ENCODE measurements around the gene CCDC182. TPM values are rescaled to one million over a fixed set of nuclear protein-coding genes. Genes with fewer than 3 reads are reported as not detected.

The CCDC182 gene
- total and polyA plus RNA-seq, 2 experiments from 2014 or later, result not detected

GRCh38 chr17:57713140-57713539, 32.0 kb downstream of the CCDC182 start:
- no peak overlapping the region for H3K9ac ChIP-seq
- no peak overlapping the region for H3K4me2 ChIP-seq (ENCODE audit: unreplicated experiment)
- no peaks in the 10 kb centered on the region for H3K4me1 ChIP-seq (ENCODE audit: insufficient read depth)
- H3K9me2 ChIP-seq (ENCODE audit: insufficient read depth), result no peaks in the 10 kb centered on the region
- H3K27ac ChIP-seq, result no peak overlapping the region
- H3K27me3 ChIP-seq (replicated peaks; ENCODE audit: insufficient read depth), result peaks cover 47% of the 10 kb centered on the region
- H3F3A ChIP-seq (ENCODE audit: insufficient read depth), result no peaks in the 10 kb centered on the region
- H3K9me3 ChIP-seq (ENCODE audit: low read depth), result no peaks in the 10 kb centered on the region
- no peaks in the 10 kb centered on the region for H3K79me2 ChIP-seq (ENCODE audit: insufficient read depth)
- in situ Hi-C loops (cut with MboI), result no loop called here
- TF ChIP-seq EZH2phosphoT487 (IDR thresholded peaks at IDR 0.05; ENCODE audit: insufficient read depth, low read depth), result no peak
- TF ChIP-seq EZH2 (IDR thresholded peaks at IDR 0.05; ENCODE audit: insufficient read depth, poor library complexity, severe bottlenecking), result no peak
- 64 to 68% methylated on average over 7 of the region's 7 CpGs for WGBS, 2 experiments (ENCODE audit: low coverage in 1 of 2, low lambda C conversion rate in 2 of 2, missing lambda C conversion rate in 2 of 2)
- H2AFZ ChIP-seq, result no peak overlapping the region
- H3K36me3 ChIP-seq (ENCODE audit: low read depth), result no peaks in the 10 kb centered on the region
- no peak overlapping the region for H3K4me3 ChIP-seq
- no peaks in the 10 kb centered on the region for H4K20me1 ChIP-seq (ENCODE audit: insufficient read depth)
- no peak for DNase-seq

DNA sequence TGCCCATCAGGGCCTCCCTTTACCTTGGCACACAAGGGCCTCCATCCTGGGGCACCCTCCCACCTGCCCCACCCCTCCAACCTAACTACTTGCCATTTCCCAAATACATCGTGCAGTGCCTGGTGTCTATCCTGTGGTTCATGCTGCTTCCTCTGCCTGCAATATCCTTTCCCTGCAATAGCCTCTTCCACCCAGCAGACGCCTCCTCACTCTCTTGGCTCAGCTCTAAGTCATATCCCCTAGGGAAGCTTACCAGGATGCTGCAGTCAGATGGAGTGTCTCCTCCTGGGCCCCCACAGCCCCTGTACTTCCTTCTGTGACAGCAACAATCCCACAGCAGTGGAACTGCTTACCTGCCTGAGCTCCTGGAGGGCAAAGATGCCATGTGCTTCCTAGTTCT, 36.7 kb downstream of the CCDC182 start:
- DNase-seq, result peak; percentile 39
- Histone ChIP-seq H3K9ac (no peak overlapping the region), H3K4me1 (ENCODE audit: insufficient read depth) (no peaks in the 10 kb centered on the region), H3K9me2 (ENCODE audit: insufficient read depth) (no peaks in the 10 kb centered on the region), H3K36me3 (ENCODE audit: low read depth) (no peaks in the 10 kb centered on the region), H3K4me3 (no peak overlapping the region), H3K27me3 (replicated peaks; ENCODE audit: insufficient read depth) (peaks cover 35% of the 10 kb centered on the region), H3F3A (ENCODE audit: insufficient read depth) (no peaks in the 10 kb centered on the region), H3K4me2 (ENCODE audit: unreplicated experiment) (no peak overlapping the region), H2AFZ (no peak overlapping the region), H3K27ac (no peak overlapping the region), H4K20me1 (ENCODE audit: insufficient read depth) (no peaks in the 10 kb centered on the region), H3K79me2 (ENCODE audit: insufficient read depth) (no peaks in the 10 kb centered on the region), H3K9me3 (ENCODE audit: low read depth) (no peaks in the 10 kb centered on the region)
- WGBS, 2 experiments (ENCODE audit: low coverage in 1 of 2, low lambda C conversion rate in 2 of 2, missing lambda C conversion rate in 2 of 2), result 28 to 35% methylated on average over 2 of the region's 2 CpGs
- in situ Hi-C loops (cut with MboI), result no loop called here
- TF ChIP-seq EZH2phosphoT487 (IDR thresholded peaks at IDR 0.05; ENCODE audit: insufficient read depth, low read depth) (no peak), EZH2 (IDR thresholded peaks at IDR 0.05; ENCODE audit: insufficient read depth, poor library complexity, severe bottlenecking) (no peak)

DNA sequence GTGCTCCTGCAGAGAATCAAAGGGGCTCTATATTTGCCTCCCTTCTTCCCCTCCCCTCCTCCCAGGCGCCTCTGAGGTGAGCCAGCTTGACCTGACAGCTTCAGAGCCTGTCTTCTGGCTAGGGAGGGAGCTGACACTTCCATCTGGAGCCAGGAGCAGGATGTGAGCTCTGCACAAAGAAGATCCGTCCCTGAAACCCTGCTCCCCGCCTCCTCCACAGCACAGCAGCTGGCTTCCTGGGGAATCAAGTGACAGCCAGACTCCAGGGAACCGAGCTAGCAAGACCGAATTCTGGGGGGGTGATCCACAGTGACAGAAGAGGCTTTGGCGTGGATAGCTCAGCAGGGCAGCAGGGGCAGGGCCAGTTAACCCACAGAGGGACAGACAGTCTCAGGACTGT, 37.2 kb downstream of the CCDC182 start:
- H3K4me1 ChIP-seq (ENCODE audit: insufficient read depth), result no peaks in the 10 kb centered on the region
- no peaks in the 10 kb centered on the region for H3K9me2 ChIP-seq (ENCODE audit: insufficient read depth)
- in situ Hi-C loops (cut with MboI), result no loop called here
- peaks cover 31% of the 10 kb centered on the region for H3K27me3 ChIP-seq (replicated peaks; ENCODE audit: insufficient read depth)
- H3F3A ChIP-seq (ENCODE audit: insufficient read depth), result no peaks in the 10 kb centered on the region
- no peak overlapping the region for H3K4me3 ChIP-seq
- H4K20me1 ChIP-seq (ENCODE audit: insufficient read depth), result no peaks in the 10 kb centered on the region
- H3K4me2 ChIP-seq (ENCODE audit: unreplicated experiment), result no peak overlapping the region
- no peak overlapping the region for H3K27ac ChIP-seq
- H3K9me3 ChIP-seq (ENCODE audit: low read depth), result no peaks in the 10 kb centered on the region
- H3K9ac ChIP-seq, result no peak overlapping the region
- H2AFZ ChIP-seq, result no peak overlapping the region
- DNase-seq, result peak; percentile 15
- H3K79me2 ChIP-seq (ENCODE audit: insufficient read depth), result no peaks in the 10 kb centered on the region
- TF ChIP-seq EZH2 (IDR thresholded peaks at IDR 0.05; ENCODE audit: insufficient read depth, poor library complexity, severe bottlenecking) (no peak), EZH2phosphoT487 (IDR thresholded peaks at IDR 0.05; ENCODE audit: insufficient read depth, low read depth) (no peak)
- 0 to 1% methylated on average over 6 of the region's 6 CpGs for WGBS, 2 experiments (ENCODE audit: low coverage in 1 of 2, low lambda C conversion rate in 2 of 2, missing lambda C conversion rate in 2 of 2)
- H3K36me3 ChIP-seq (ENCODE audit: low read depth), result no peaks in the 10 kb centered on the region

- DNase-seq, result no peak
These were observed 38.3 kb downstream of the CCDC182 start for GRCh38 chr17:57706761-57707160.

More at GRCh38 chr17:57706761-57707160, 38.3 kb downstream of the CCDC182 start:
- Histone ChIP-seq H3K79me2 (ENCODE audit: insufficient read depth) (no peaks in the 10 kb centered on the region), H3K9me3 (ENCODE audit: low read depth) (no peaks in the 10 kb centered on the region), H3K4me2 (ENCODE audit: unreplicated experiment) (no peak overlapping the region), H3K36me3 (ENCODE audit: low read depth) (no peaks in the 10 kb centered on the region), H3K9ac (no peak overlapping the region), H3K27me3 (replicated peaks; ENCODE audit: insufficient read depth) (peaks cover 19% of the 10 kb centered on the region), H3K9me2 (ENCODE audit: insufficient read depth) (no peaks in the 10 kb centered on the region), H3K4me3 (no peak overlapping the region), H3K27ac (no peak overlapping the region), H3K4me1 (ENCODE audit: insufficient read depth) (no peaks in the 10 kb centered on the region), H2AFZ (no peak overlapping the region), H4K20me1 (ENCODE audit: insufficient read depth) (no peaks in the 10 kb centered on the region), H3F3A (ENCODE audit: insufficient read depth) (no peaks in the 10 kb centered on the region)
- WGBS, 2 experiments (ENCODE audit: low coverage in 1 of 2, low lambda C conversion rate in 2 of 2, missing lambda C conversion rate in 2 of 2), result 47 to 51% methylated on average over 9 of the region's 9 CpGs
- in situ Hi-C loops (cut with MboI), result no loop called here
- TF ChIP-seq EZH2 (IDR thresholded peaks at IDR 0.05; ENCODE audit: insufficient read depth, poor library complexity, severe bottlenecking) (no peak), EZH2phosphoT487 (IDR thresholded peaks at IDR 0.05; ENCODE audit: insufficient read depth, low read depth) (no peak)
